NCI-H510A treated with DMSO at 0.1 percent for 48 hours (cell line): ENCODE results near the gene SLC39A12.

Experiments used
- DNase-seq: peaks from one replicate; lab custom pipeline; 2025; lab: John Stamatoyannopoulos, UW

SLC39A12 gene

GRCh38 chr10:18059826-18060559 is 108.3 kb downstream of the SLC39A12 start:
- no peak for DNase-seq

- no peak for DNase-seq
Observed at GRCh38 chr10:18066947-18067346, 115.2 kb downstream of the SLC39A12 start.

GRCh38 chr10:18068401-18068800 is 116.7 kb downstream of the SLC39A12 start:
- no peak for DNase-seq

- no peak for DNase-seq
Observed at GRCh38 chr10:18071591-18071990, 119.9 kb downstream of the SLC39A12 start.

- DNase-seq, result no peak
Observed at GRCh38 chr10:18073314-18073713, 121.6 kb downstream of the SLC39A12 start.

- DNase-seq, result no peak
Observed at GRCh38 chr10:18075881-18076280, 124.2 kb downstream of the SLC39A12 start.

- no peak for DNase-seq
Observed at GRCh38 chr10:18079665-18080295, 128.1 kb downstream of the SLC39A12 start.

- no peak for DNase-seq
Observed at GRCh38 chr10:18082381-18082780, 130.7 kb downstream of the SLC39A12 start.

GRCh38 chr10:18085855-18086254 is 134.1 kb downstream of the SLC39A12 start:
- DNase-seq, result no peak

- DNase-seq, result no peak
Observed at GRCh38 chr10:18086746-18087145, 135.0 kb downstream of the SLC39A12 start.

- DNase-seq, result no peak
Observed at GRCh38 chr10:18087355-18087754, 135.6 kb downstream of the SLC39A12 start.
